ENCODE data around the gene FHOD1.

Gene FHOD1

GRCh38 chr16:67188798-67189197 lies 58.5 kb downstream of the FHOD1 start:
- no peak for DNase-seq

GRCh38 chr16:67188323-67188722 lies 59.0 kb downstream of the FHOD1 start:
- no peak for DNase-seq

- DNase-seq: no peak
Observed at GRCh38 chr16:67187175-67187890, 59.9 kb downstream of the FHOD1 start.

- DNase-seq: peak; percentile 72
Observed at GRCh38 chr16:67186550-67186950, 60.7 kb downstream of the FHOD1 start.

- no peak for DNase-seq
Observed at GRCh38 chr16:67185651-67186134, 61.6 kb downstream of the FHOD1 start.

GRCh38 chr16:67184995-67185650 lies 62.2 kb downstream of the FHOD1 start:
- peak; percentile 93 for DNase-seq

GRCh38 chr16:67184453-67184994 lies 62.8 kb downstream of the FHOD1 start:
- no peak for DNase-seq

- DNase-seq: peak; percentile 99
Observed at GRCh38 chr16:67183627-67184452, 63.4 kb downstream of the FHOD1 start, which contains the start of gene MATCAP1. Gene MATCAP1 (minus strand): TSS chr16:67183963. CDS start chr16:67180610, 3,353 bp downstream.

GRCh38 chr16:67183284-67183626 lies 64.0 kb downstream of the FHOD1 start:
- no peak for DNase-seq

GRCh38 chr16:67182288-67182687 lies 65.0 kb downstream of the FHOD1 start:
- DNase-seq: no peak

GRCh38 chr16:67181346-67181745 lies 65.9 kb downstream of the FHOD1 start:
- DNase-seq: peak; percentile 76

- no peak for DNase-seq
Observed at GRCh38 chr16:67180166-67180565, 67.1 kb downstream of the FHOD1 start.

GRCh38 chr16:67179421-67180080 lies 67.7 kb downstream of the FHOD1 start:
- no peak for DNase-seq

Measured in EL (cell line).